NCI-H2227 (cell line): ENCODE measurements around the gene OR7G3.

Experiments
- DNase-seq: peaks from one replicate; lab custom pipeline; 2025; ENCODE audit not compliant: unreplicated experiment; lab: John Stamatoyannopoulos, UW

Gene OR7G3

DNA sequence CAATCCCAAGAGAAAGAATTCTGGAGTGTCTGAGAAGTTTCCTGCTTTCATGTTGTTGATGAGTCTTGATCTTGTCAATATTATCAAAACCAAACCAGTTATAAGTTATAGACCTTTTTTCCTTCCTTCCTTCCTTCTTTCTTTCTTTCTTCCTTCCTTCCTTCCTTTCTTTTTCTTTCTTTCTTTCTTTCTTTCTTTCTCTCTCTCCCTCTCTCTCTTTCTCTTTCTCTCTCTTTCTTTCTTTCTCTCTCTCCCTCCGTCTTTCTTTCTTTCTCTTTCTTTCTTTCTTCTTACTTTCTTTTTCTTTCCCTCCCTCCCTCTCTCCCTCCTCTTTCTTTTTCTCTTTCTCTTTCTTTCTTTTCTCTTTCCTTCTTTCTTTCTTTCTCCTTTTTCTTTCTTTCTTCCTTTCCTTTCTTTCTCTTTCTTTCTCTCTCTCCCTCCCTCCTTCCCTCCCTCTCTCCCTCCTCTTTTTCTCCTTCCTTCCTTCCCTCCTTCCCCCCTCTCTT is at the start of gene OR7G3:
Gene OR7G3 (minus strand): TSS at position 51 of the 506 bp plus-strand sequence. CDS start 0 bp downstream, at position 51.
- DNase-seq: no peak

DNA sequence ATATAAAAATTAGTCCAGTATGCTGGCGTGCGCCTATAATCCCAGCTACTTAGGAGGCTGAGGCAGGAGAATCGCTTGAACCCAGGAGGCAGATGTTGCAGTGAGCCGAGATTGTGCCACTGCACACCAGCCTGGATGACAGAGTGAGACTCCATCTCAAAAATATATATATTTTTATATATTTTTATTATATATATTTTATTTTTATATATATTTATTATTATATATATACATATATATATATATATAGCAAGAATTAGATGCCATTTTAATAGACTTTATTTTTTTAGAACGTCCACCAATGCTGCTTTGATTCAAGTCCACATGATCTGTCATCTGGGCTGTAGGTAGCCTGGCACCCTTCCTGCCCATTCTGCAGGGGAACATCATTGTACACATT is 48.6 kb upstream of the OR7G3 start:
- no peak for DNase-seq

DNA sequence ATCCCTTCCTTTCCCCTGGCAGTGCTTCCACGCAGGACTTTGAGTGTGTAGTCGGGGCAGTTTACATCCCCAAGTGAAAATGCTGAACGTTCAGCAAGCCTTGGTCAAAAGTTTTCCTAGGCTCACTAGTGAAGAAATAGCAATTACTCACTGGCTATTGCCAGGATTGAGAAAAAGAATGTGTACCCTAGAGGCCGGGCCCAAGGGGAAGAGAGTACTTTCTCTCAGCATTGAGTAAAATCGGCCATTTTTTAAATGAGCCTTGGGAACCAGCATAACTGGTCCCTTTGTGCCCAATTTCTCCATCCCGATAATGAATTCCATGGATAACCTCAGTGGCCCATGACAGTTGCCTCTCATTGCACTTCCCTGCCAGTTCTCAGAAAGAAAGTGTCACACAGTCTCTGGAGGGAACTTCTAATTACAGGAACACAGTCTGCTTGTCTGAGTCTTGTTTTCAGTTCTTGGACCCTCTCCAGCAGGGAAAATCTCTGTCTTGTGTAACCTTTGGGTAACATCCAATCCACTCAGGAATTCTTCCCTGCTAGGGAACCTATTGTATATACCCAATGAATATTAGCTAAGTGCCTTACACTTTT is 44.7 kb upstream of the OR7G3 start:
- DNase-seq: no peak

DNA sequence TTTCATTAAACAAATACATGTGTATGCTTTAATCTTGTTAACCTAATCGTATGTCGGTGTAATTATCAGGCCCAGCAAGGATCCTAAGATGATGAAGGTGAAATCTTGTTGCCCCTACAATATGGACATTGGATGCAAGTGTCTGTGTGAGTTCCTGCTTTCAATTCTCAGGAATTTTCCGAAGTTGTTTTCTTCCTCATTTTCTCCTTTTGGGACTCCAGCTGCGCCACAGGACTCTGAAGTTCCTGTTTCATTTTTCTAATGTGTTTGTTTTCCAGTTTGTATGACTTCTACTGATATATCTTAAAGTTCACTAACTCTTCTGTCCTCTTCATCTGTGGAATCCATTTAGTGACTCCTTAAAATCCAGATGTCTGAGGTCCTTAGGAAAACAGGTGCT is 40.1 kb upstream of the OR7G3 start:
- no peak for DNase-seq

DNA sequence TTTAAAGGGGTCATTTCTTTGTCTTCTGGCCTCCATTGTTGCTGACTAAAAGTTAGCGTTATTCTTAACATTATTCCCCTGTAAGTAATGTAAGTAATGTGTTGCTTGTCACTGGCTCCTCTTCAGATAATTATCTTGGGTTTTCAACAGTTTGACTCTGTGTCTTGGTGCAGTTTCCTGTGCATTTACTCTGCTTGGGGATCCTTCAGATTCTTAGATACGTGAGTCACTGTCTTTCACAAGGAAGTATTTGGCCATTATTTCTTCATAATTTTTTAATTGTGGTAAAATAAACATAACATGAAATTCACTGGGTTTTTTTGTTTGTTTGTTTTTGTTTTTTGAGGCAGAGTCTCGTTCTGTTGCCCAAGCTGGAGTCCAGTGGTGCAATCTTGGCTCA is 38.5 kb upstream of the OR7G3 start:
- DNase-seq: no peak

DNA sequence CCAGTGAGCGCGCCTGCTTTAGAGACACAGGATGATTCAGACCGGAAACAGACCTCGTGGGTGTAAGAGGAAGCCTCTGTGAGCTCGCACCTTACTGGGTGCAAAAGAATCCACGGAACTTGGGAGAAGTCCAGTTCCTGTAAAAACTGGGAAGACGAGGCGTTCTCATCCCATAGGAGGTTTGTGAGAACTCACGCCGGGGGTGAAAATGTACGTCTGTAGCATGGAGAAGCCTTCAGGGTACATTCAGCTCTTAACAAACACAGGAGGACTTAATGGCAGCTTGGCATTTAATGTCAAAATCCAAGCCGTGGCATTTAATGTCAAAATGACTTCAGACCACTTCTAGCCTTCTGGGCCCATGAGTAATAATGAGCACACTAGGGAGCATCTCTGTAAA is 34.7 kb upstream of the OR7G3 start:
- no peak for DNase-seq

DNA sequence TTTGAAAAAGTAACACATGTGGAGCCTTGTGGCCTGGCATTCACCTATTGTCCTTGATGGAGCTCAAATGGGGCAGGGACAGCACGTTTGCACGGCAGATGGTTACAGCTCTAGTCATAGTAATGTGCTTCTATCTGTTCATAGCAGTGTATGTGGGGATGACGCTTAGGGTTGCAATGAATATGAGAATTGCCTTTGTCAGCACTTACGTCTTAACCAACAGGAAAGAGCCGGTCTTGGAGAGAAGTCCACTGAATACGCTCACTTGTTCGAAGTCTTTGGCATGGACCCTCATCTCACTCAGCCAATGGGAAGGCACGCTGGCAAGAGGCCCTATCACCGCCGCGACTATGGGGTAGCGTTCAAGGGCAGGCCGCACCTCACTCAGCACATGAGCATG is 33.1 kb upstream of the OR7G3 start:
- DNase-seq: no peak

DNA sequence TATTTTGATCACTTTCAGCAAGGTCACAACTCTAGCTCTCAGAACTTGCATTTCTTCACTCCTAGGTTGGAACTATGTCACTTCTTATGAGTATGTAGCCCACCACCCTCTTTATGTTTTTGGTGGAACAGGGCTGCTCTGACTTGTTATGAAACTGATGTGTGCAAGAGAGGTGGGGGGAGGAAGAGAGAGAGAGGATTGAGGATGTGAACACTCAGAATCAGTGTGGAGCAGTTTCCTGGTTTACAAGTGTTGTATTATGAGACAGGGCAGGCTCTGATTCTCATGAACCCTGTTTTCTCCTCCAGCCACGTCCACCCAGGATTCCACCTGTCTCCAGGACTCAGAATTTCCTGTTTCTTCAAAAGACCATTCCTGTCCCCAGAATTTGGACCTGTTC is 29.6 kb upstream of the OR7G3 start:
- no peak for DNase-seq

DNA sequence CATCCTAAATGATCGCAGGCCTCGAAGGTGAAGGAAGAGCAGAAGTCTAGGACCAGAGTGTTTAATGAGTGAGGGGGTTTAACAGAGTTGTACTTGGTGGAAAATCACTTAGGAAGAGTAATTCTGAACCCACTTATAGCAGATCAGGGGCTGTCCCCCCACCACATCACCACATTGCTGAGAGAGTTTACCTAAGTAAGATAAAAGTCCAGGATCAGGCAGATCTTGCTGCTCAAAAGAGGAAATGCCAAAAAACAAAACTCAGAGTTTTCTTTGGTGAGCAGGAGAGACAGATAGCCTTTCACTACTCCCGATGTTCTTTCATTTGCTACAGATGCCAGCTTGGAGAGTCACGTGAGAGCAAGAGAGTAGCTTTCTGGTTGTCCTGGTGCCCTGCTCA is 28.8 kb upstream of the OR7G3 start:
- DNase-seq: no peak

DNA sequence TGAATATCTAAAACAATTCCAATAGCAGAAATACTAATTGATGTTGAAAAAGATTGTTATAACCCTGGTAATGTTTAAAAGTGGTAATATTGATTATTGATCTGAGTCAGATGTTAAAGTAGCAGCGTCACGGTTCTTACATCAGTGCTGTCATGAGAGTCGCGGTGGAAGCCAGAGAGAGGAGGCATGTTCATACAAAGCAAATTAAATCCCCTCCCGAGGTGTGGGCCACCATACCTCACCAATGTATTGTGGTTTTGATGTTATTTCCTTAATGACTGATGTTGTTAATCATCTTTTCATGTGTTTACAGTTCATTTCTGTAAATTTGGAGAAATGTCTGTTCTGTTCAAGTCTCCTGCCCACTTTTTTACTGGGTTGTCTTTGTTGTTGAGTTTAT is 24.6 kb upstream of the OR7G3 start:
- no peak for DNase-seq

DNA sequence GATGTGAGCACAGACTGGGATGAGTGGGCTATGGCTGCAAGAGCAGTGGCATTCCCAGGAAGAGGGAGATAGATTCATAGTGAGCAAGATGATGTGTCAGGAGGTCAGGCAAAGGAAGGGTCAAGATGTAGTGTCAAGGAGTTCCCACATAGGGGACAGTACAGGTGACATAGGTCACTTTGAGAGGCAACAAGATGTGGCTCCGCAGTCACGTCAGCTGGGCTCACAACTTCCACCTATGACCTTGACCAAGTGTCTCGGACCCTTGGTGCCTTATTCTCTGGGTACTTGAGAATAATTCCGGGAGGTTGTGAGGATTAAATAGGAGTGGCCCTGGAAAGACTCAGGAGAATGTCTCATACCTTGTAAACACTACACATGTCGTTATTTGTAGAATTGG is 23.9 kb upstream of the OR7G3 start:
- no peak for DNase-seq

DNA sequence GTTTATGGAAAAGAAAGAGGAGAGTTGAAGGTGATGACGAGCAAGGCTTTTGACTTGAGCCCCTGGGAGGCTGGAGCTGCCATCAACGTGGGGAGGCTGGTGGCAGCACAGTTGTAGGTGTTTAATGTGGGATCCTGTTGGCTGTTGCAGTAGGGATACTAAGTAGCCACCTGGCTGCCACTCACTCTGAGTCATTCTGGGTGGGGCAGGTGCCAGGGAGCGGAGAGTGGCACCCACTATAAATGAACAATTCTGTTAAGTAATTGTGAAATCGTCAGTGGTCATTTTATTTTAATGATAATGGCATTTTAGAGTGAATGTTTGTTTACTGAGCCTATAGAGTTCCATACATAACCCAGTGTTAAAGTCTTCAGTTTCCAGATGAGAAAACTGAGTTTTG is 23.2 kb upstream of the OR7G3 start:
- no peak for DNase-seq

DNA sequence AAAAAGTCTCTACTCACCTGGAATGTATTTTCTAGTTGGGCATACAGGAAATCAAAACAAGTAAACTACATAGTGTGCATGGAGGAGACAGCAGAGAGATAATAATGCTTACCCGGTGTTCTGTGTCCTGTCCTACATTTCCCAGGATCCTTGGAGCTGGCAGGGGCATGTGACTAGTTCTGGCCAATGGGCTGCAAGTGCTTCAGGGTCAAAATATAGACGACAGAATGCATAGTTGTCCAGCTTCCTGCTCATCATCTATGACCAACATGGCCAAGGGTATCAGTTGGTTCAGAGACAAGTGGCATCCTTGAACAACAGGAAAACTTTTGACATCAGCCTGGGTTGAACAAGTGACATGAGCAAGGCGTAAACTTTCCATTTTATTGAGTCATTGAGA is 21.9 kb upstream of the OR7G3 start:
- no peak for DNase-seq

DNA sequence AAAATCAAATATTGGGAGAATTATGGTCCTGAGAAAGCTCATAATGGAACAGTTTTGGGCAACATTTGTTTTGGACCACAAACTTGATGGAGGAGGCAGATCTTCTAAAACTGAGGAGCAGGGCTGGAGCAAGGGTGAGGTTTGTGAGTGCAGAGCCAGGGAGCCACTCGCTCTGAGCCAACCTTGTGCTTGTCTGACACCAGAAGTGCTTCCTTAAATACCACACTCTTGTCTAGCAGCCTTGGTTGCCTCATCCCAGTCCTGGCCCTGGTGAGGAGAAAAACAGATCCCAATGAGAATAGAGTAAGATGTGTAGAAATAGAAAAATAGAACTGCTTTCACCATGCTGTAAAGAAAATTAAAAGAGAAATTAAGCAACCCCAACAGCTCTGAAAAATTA is 20.1 kb upstream of the OR7G3 start:
- no peak for DNase-seq

DNA sequence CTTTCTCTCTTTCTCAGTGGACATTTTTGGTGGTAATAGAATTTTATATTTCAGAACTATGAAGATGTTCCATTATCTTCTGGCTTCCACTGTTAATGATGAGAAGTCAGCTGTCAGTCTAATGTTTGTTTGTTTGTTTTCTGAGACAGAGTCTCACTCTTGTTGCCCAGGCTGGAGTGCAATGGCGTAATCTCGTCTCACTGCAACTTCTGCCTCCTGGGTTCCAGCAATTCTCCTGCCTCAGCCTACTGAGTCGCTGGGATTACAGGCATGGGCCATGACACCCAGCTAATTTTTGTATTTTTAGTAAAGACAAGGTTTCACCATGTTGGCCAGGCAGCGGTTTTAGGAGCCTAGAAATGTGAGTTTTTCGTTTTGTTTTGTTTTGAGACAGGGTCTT is 18.2 kb upstream of the OR7G3 start:
- no peak for DNase-seq

DNA sequence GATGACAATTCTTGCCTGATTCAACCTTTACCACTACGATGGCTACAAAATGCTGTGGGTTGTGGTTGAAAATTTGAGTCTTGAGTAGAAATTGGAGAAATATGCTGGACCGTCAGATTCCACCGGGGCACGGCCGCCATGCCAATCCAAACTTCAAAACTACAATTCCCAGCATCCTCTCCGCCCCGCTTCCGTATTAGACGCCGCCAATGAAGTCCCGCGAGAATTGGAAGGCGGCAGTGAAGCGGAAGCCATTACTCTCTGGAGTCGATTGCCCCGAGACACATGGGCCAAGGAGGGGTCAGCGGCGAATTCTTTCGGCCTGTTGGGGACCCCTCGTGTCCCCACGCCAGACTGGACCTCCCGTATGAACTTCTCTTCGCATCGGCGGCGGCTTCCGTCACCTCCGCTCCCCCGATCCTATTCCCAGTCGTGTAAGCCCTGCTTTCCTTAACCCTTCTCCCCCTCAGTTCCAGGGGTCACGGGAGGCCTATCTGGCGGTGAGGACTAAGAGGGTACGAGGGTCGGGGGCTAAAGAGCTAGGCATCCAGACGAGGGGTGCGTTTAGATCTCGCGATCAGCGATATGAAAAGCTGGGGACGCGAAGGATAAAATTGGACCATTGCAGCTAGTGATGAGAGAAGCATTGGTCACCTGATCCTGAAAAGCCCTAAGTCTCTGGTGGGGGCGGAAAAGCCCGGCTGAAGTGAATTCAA is 13.6 kb upstream of the OR7G3 start, which contains the start of gene ZNF317:
Gene ZNF317 (plus strand): TSS at position 239 of the 716 bp plus-strand sequence. CDS start 15,620 bp downstream, outside the sequence.
- DNase-seq: peak; percentile 92

DNA sequence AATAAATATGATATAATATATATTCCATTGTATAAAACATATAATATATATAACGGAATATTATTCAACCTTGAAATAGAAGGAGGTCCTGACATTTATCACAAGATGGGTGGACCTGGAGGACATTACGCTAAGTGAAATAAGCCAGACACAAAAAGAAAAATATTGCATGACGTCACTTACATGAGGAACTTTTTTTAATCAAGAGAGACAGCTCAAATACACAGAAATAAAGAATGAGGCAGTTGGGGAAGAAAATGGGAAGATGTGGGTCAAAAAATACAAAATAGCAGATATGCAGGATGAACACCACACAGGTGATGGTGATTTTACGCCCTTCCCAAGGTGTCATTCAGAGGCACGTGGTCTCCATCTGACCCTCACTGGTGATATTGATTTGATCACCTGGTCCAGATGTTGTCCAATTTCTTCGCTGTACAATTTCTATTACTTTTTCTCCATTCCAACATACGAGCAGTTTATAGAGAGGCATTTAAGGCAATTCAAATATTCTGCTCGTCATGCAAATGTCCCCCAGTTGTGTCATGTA is 12.9 kb upstream of the OR7G3 start:
- no peak for DNase-seq

DNA sequence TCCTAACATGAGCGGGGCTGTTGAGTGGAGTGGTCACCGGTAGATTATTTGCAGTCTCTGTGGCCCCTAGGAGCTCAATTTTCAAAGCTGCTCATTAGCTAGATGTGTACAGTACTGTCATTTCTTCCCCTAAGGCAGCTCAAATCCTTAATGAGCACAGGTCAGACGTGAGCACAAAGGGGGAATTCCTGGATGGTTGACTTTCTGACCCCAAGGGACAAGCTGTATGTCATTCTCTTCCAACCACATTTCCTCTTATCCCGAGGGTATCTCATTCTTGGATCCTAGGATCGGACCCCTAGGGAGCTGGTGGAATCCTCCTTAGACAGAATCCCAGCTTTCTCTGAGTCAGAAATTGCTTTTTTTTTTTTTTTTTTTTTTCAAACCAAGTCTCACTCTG is 5.7 kb upstream of the OR7G3 start:
- DNase-seq: no peak

DNA sequence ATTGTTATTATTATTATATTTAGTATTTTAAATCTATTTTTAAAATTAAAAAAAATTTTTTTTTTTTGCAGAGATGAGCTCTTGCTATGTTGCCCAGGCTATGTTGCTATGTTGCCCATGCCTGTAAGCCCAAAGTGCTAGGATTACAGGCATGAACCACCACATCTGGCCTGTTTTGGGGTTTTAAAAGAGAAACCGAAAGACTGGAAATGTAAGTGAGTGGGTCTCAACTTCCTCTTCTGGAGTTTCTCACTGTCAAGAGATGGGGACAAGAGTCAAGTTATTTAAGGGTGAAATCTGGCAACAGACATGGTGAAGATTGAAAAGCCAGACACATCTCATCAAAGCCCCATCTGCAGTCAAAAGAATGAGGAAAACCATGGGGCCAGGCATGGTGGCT is 4.2 kb upstream of the OR7G3 start:
- DNase-seq: no peak

DNA sequence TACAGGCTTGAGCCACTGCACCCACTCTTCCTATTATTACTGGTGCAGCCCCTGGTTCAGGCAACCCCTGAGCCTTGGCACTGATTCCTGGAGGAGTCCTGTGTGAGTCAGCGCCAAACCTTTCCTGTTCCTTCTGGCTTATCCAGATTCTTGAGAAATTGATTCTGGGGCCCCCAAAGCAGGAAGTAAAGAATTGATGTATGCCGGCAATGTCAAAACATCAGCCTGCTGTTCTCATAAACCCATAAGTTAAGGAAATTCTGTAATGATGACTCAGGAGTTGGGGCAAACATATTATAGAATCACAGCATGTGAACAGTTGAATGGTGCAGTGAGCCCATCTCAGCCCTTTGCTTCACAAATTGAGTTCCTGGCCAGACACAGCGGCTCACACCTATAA is 1.4 kb upstream of the OR7G3 start:
- DNase-seq: no peak

DNA sequence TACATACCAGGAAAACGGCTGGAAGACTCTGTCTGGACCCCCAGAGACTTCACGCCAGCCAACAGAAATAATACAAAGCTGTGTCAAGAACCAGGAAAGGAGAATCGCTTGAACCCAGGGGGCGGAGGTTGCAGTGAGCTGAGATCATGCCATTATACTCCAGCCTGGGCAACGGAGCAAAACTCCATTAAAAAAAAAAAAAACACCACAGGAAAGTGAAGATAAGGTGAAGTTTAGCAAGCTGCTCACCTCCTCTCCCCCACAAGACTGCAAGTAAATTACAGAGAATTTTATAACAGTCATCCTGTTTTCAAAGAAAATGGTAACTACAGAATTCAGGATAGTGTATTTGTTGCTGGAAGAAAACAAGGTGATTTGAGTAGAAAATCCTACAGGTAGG is 10.2 kb downstream of the OR7G3 start:
- no peak for DNase-seq

DNA sequence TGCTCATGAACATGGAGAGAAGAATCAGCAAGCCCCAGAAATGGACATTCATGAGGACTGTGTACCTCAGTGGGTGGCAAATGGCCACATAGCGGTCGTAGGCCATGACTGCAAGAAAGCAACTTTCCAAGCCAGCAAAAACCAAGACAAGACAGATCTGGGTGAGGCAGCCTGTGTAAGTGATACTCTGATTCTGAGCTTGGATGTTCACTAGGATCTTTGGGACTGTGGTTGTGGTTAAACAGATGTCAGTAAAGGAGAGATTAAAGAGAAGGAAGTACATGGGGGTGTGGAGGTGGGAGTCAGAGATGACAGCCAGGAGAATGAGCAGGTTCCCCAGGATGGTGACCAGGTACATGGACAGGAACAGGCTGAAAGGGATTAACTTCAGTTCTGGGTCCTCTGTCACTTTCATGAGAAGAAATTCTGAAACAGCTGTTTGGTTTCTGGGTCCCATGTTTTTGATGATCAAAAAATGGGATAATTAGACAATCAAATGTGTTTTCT is 11.4 kb downstream of the OR7G3 start, which contains the start of gene OR7G1:
Gene OR7G1 (minus strand): TSS at position 457 of the 507 bp plus-strand sequence. CDS start 0 bp downstream, at position 457.
- DNase-seq: no peak
